PFSK-1 (cell line): ENCODE results near the gene NDUFA8.

Source experiments
- POLR2AphosphoS5 ChIP-seq: IDR thresholded peaks from 2 replicates; pipeline ENCODE4 v1.6.1; 2012; ENCODE audit warnings: low read depth, mild to moderate bottlenecking, control low read depth, low read length, moderate library complexity
- REST ChIP-seq, 2 experiments: IDR thresholded peaks; 2 replicates each; pipeline versions ENCODE4 v1.6.1 to v1.8.0; 2011 to 2012; ENCODE audit warnings: low read depth in 2 of 2, low read length in 2 of 2, control low read depth in 1 of 2, inconsistent platforms in 1 of 2, mild to moderate bottlenecking in 1 of 2, moderate library complexity in 1 of 2; ENCODE audit not compliant: insufficient read depth in 1 of 2

- TF ChIP-seq POLR2AphosphoS5 (no peak), REST (IDR thresholded peaks at IDR 0.05; ENCODE audit: insufficient read depth in 1 of 2, low read depth in 2 of 2, low read length in 2 of 2) (no peak)
These were observed 19.0 kb downstream of the NDUFA8 start for GRCh38 chr9:122140368-122141193.
